Bronchial epithelial cell (primary cell): ENCODE results near the gene SYMPK. TPM values are rescaled to one million over a fixed set of nuclear protein-coding genes. Genes with fewer than 3 reads are reported as not detected.
A peak's percentile ranks its signal among the peaks of the same experiment; 100 is the strongest.

ENCODE experiments used
- DNase-seq: peaks from one replicate; pipeline ENCODE4 v3.0.0-alpha.2; 2010; ENCODE audit warnings: low read depth
- FAIRE-seq: peaks from 2 replicates; lab custom pipeline; 2011; peaks lifted over from hg19 to GRCh38; lab: Jason Lieb, UNC
- H3K27me3 ChIP-seq: 2 replicates; pipeline ENCODE4 v1.5.1; 2011; ENCODE audit warnings: low read length; ENCODE audit not compliant: control insufficient read depth, insufficient read depth
- H3K36me3 ChIP-seq: 2 replicates; pipeline ENCODE4 v1.5.1; 2011; ENCODE audit warnings: low read length; ENCODE audit not compliant: control insufficient read depth, insufficient read depth
- H3K4me3 ChIP-seq: 2 replicates; pipeline ENCODE4 v1.5.1; 2011; ENCODE audit warnings: mild to moderate bottlenecking, low read depth, low read length, control low read depth
- CTCF ChIP-seq: IDR thresholded peaks from 2 replicates; pipeline ENCODE4 v1.5.1; 2011; ENCODE audit warnings: mild to moderate bottlenecking, moderate library complexity, low read length, control low read depth, inconsistent platforms; ENCODE audit not compliant: insufficient read depth, severe bottlenecking
- total RNA-seq: library from RNA; depleted of rRNA; stranded (reverse); fragments of >200 nt; gene quantifications from 2 replicates; pipeline ENCODE4 v1.2.1, GENCODE V29; 2014

SYMPK gene
- total RNA-seq, 1 donor from 2014 or later, result 27.9 TPM

GRCh38 chr19:45771311-45771933 is 91.5 kb downstream of the SYMPK start:
- TF ChIP-seq CTCF, result no peak
- no peak for FAIRE-seq
- Histone ChIP-seq H3K4me3 (peak overlapping the region; percentile 30), H3K36me3 (peaks cover 2% of the 10 kb centered on the region), H3K27me3 (no peaks in the 10 kb centered on the region)
- DNase-seq, result no peak

GRCh38 chr19:45770192-45771101 is 92.5 kb downstream of the SYMPK start:
- H3K36me3 ChIP-seq, result peaks cover 2% of the 10 kb centered on the region
- FAIRE-seq, result peak; percentile 52
- DNase-seq, result peak; percentile 93
- peak; percentile 93 for TF ChIP-seq CTCF
- H3K27me3 ChIP-seq, result no peaks in the 10 kb centered on the region
- H3K4me3 ChIP-seq, result peak overlapping the region; percentile 38

- peak; percentile 16 for DNase-seq
- no peak for TF ChIP-seq CTCF
- FAIRE-seq, result no peak
- no peaks in the 10 kb centered on the region for H3K27me3 ChIP-seq
- peaks cover 1% of the 10 kb centered on the region for H3K36me3 ChIP-seq
- peak overlapping the region; percentile 38 for H3K4me3 ChIP-seq
Measured at GRCh38 chr19:45769821-45770191, 93.1 kb downstream of the SYMPK start.

- no peaks in the 10 kb centered on the region for H3K27me3 ChIP-seq
- H3K4me3 ChIP-seq, result peak within 1 kb of the TSS; percentile 88
- FAIRE-seq, result no peak
- TF ChIP-seq CTCF, result no peak
- peak; percentile 89 for DNase-seq
- H3K36me3 ChIP-seq, result no peaks in the 10 kb centered on the region
Measured at GRCh38 chr19:45768984-45769782, 93.8 kb downstream of the SYMPK start, which contains the start of gene SIX5. Gene SIX5, minus strand, starts transcription at chr19:45769252. Its CDS starts 408 bp downstream, at chr19:45768844.

- FAIRE-seq (no peak), DNase-seq (no peak)
- no peaks in the 10 kb centered on the region for H3K27me3 ChIP-seq
- H3K36me3 ChIP-seq, result no peaks in the 10 kb centered on the region
- no peak for TF ChIP-seq CTCF
- H3K4me3 ChIP-seq, result peak overlapping the region; percentile 88
Measured at GRCh38 chr19:45768655-45768983, 94.3 kb downstream of the SYMPK start.
